LNCAP (cell line): Measurements from ENCODE around the gene CDKN1C.

Source experiments
- CTCF ChIP-seq: fragments of 450-650 bp; IDR thresholded peaks from 2 replicates; pipeline ENCODE4 v1.5.1; 2017; ENCODE audit warnings: mild to moderate bottlenecking

Gene CDKN1C

DNA sequence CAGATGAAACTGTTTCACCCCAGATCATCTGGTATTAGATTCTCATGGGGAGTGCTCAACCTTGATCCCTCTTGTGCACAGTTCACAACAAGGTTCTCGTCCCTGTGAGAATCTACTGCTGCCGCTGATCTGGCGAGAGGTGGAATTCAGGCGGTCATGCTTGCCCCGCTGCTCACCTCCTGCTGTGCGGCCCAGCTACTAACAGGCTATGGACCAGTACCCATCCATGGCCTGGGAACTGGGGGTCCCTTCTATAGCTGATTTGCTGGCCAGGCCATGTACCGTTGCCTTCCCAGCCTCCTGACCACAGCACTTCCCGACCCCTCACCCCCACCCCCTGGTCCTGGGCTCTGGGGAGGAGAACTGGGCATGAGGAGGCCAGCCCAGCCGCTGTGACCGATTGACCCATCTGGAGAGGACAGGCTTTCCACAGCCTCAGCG is 41.1 kb upstream of the CDKN1C start:
- no peak for TF ChIP-seq CTCF

GRCh38 chr11:2924821-2925675 is 39.5 kb upstream of the CDKN1C start:
- no peak for TF ChIP-seq CTCF

GRCh38 chr11:2924381-2924780 is 38.8 kb upstream of the CDKN1C start:
- TF ChIP-seq CTCF, result no peak

- no peak for TF ChIP-seq CTCF
Measured at GRCh38 chr11:2923446-2924375, 38.1 kb upstream of the CDKN1C start.

GRCh38 chr11:2922655-2923054 is 37.1 kb upstream of the CDKN1C start:
- TF ChIP-seq CTCF, result no peak

- no peak for TF ChIP-seq CTCF
Measured at GRCh38 chr11:2921742-2922493, 36.3 kb upstream of the CDKN1C start.

- no peak for TF ChIP-seq CTCF
Measured at GRCh38 chr11:2921261-2921660, 35.7 kb upstream of the CDKN1C start.
